BJ (cell line): Measurements from ENCODE around the gene TLCD3A. TPM values are rescaled to one million over a fixed set of nuclear protein-coding genes. Genes with fewer than 3 reads are reported as not detected.

Experiments
- CTCF ChIA-PET: fragments of 350-600 bp; formaldehyde crosslinking; extraction: SDS; loops from one replicate; lab custom pipeline; 2021; ENCODE audit warnings: antibody characterized with exemption, inconsistent platforms; lab: Yijun Ruan, JAX
- POLR2A ChIA-PET: fragments of 300-600 bp; sonication (Branson Sonifier 250); formaldehyde crosslinking; extraction: SDS; loops from one replicate; lab custom pipeline; 2021; ENCODE audit warnings: antibody characterized with exemption; lab: Charles Lee
- DNase-seq: peaks from one replicate; pipeline ENCODE4 v3.0.0-alpha.2; 2011; ENCODE audit warnings: low read depth
- H3K27me3 ChIP-seq: 2 replicates; pipeline ENCODE4 v1.6.0; 2011; ENCODE audit warnings: low read length; ENCODE audit not compliant: control insufficient read depth, insufficient read depth
- H3K36me3 ChIP-seq: 2 replicates; pipeline ENCODE4 v1.5.1; 2011; ENCODE audit warnings: low read length; ENCODE audit not compliant: control insufficient read depth, insufficient read depth
- H3K4me3 ChIP-seq: 2 replicates; pipeline ENCODE4 v1.5.1; 2011; ENCODE audit warnings: low read depth, mild to moderate bottlenecking, control low read depth, low read length
- CTCF ChIP-seq: IDR thresholded peaks from 2 replicates; pipeline ENCODE4 v1.5.1; 2011; ENCODE audit warnings: low read depth, mild to moderate bottlenecking, control low read depth, inconsistent platforms, low read length, moderate library complexity; ENCODE audit not compliant: insufficient read depth
- polyA plus RNA-seq: library from polyadenylated mRNA; depleted of rRNA; stranded (reverse); fragments of >200 nt; gene quantifications from 2 replicates; pipeline ENCODE4 v1.2.3, GENCODE V29; 2011; rRNA removed

TLCD3A gene
- polyA plus RNA-seq, 1 experiment: 45.8 TPM

- TF ChIP-seq CTCF: no peak
- POLR2A ChIA-PET: interaction anchor here (0.6 kb wide), 1 partner anchor 1783 kb away, joined by 3 read pairs; no protein-coding TSS in a partner anchor
- H3K27me3 ChIP-seq: no peaks in the 10 kb centered on the region
- peaks cover 15% of the 10 kb centered on the region for H3K36me3 ChIP-seq
- CTCF ChIA-PET: interaction anchor here (0.8 to 1.8 kb wide), 3 partner anchors 9 to 189 kb away, joined by 3 to 18 read pairs (median 3); partner anchors contain the start of gene NXN
- H3K4me3 ChIP-seq: no peak overlapping the region
- no peak for DNase-seq
Measured at GRCh38 chr17:791829-792228, 59.4 kb downstream of the TLCD3A start.

GRCh38 chr17:792277-792676 is 59.9 kb downstream of the TLCD3A start:
- POLR2A ChIA-PET: interaction anchor here (0.6 kb wide), 1 partner anchor 56 kb away, joined by 3 read pairs; no protein-coding TSS in a partner anchor
- no peak overlapping the region for H3K4me3 ChIP-seq
- no peak for DNase-seq
- no peak for TF ChIP-seq CTCF
- H3K36me3 ChIP-seq: peaks cover 17% of the 10 kb centered on the region
- CTCF ChIA-PET: interaction anchor here (1.0 to 1.8 kb wide), 2 partner anchors 186 to 188 kb away, joined by 3 to 18 read pairs; partner anchors contain the start of gene NXN
- H3K27me3 ChIP-seq: no peaks in the 10 kb centered on the region

Other genes with a start within 250 kb of the TLCD3A start
- gene VPS53, start 17.8 kb upstream of the TLCD3A start, polyA plus RNA-seq: 27.3 and 34.5 TPM in 2 replicates
- gene GEMIN4, start 19.7 kb downstream of the TLCD3A start, polyA plus RNA-seq: 10.0 and 15.7 TPM in 2 replicates
- gene GLOD4, start 49.7 kb downstream of the TLCD3A start, polyA plus RNA-seq: 15.8 and 28.3 TPM in 2 replicates
- 9.8 and 10.1 TPM in 2 replicates for gene MRM3, start 49.8 kb downstream of the TLCD3A start, polyA plus RNA-seq
- 65.3 and 88.8 TPM in 2 replicates for gene NXN, start 247.2 kb downstream of the TLCD3A start, polyA plus RNA-seq